Measurements from ENCODE around the gene IAH1.

Gene IAH1

GRCh38 chr2:9474361-9475057, at the start of gene IAH1:
Gene IAH1 (plus strand): TSS chr2:9474551. CDS start chr2:9474567, 16 bp downstream.
- H3K36me3 ChIP-seq (ENCODE audit: control insufficient read depth, low read length) = peaks cover 75% of the 10 kb centered on the region

GRCh38 chr2:9428965-9429577, 45.3 kb upstream of the IAH1 start:
- Histone ChIP-seq H3K79me2 (ENCODE audit: control insufficient read depth, low read length) (peaks cover 38% of the 10 kb centered on the region), H3K9me3 (ENCODE audit: control insufficient read depth, insufficient read depth, low read length) (no peaks in the 10 kb centered on the region), H3F3A (ENCODE audit: control insufficient read depth, insufficient read depth) (no peaks in the 10 kb centered on the region), H3K9me2 (replicated peaks; ENCODE audit: control insufficient read depth, low read length) (no peaks in the 10 kb centered on the region), H3K4me2 (ENCODE audit: low read length) (no peak overlapping the region), H3K4me1 (ENCODE audit: control insufficient read depth, low read length) (peaks cover 24% of the 10 kb centered on the region), H4K20me1 (ENCODE audit: control insufficient read depth, insufficient read depth, low read depth, low read length) (peaks cover 7% of the 10 kb centered on the region; the same call in 1 of the 2 replicates), H3K4me3 (ENCODE audit: low read length) (no peak overlapping the region), H3K27ac (ENCODE audit: low read depth, low read length) (no peak overlapping the region), H3K27me3 (ENCODE audit: control insufficient read depth, low read length) (no peaks in the 10 kb centered on the region), H3K36me3 (ENCODE audit: control insufficient read depth, low read length) (peaks cover 84% of the 10 kb centered on the region)
- no peak for TF ChIP-seq CTCF (IDR thresholded peaks at IDR 0.05; ENCODE audit: low read depth, low read length, poor library complexity, severe bottlenecking)
- TF ChIP-seq EZH2phosphoT487 (IDR thresholded peaks at IDR 0.05; ENCODE audit: borderline replicate concordance, low read length) = no peak

More at GRCh38 chr2:9474361-9475057, at the start of gene IAH1:
- H3K4me2 ChIP-seq (ENCODE audit: low read length) = peak within 1 kb of the TSS; percentile 95
- H3F3A ChIP-seq (ENCODE audit: control insufficient read depth, insufficient read depth) = peaks cover 28% of the 10 kb centered on the region
- H3K4me3 ChIP-seq (ENCODE audit: low read length) = peak within 1 kb of the TSS; percentile 97
- H3K79me2 ChIP-seq (ENCODE audit: control insufficient read depth, low read length) = peaks cover 58% of the 10 kb centered on the region
- H3K9me2 ChIP-seq (replicated peaks; ENCODE audit: control insufficient read depth, low read length) = no peaks in the 10 kb centered on the region
- peaks cover 68% of the 10 kb centered on the region for H3K4me1 ChIP-seq (ENCODE audit: control insufficient read depth, low read length)
- H3K9me3 ChIP-seq (ENCODE audit: control insufficient read depth, insufficient read depth, low read length) = no peaks in the 10 kb centered on the region
- no peaks in the 10 kb centered on the region for H3K27me3 ChIP-seq (ENCODE audit: control insufficient read depth, low read length)
- no peaks in the 10 kb centered on the region for H4K20me1 ChIP-seq (ENCODE audit: control insufficient read depth, insufficient read depth, low read depth, low read length)
- H3K27ac ChIP-seq (ENCODE audit: low read depth, low read length) = peak within 1 kb of the TSS; percentile 64
- no peak for TF ChIP-seq EZH2phosphoT487 (IDR thresholded peaks at IDR 0.05; ENCODE audit: borderline replicate concordance, low read length)
- TF ChIP-seq CTCF (IDR thresholded peaks at IDR 0.05; ENCODE audit: low read depth, low read length, poor library complexity, severe bottlenecking) = no peak

GRCh38 chr2:9430316-9431293, 43.7 kb upstream of the IAH1 start:
- H3K36me3 ChIP-seq (ENCODE audit: control insufficient read depth, low read length) = peaks cover 85% of the 10 kb centered on the region
- H3K27me3 ChIP-seq (ENCODE audit: control insufficient read depth, low read length) = no peaks in the 10 kb centered on the region

More at GRCh38 chr2:9430316-9431293, 43.7 kb upstream of the IAH1 start:
- Histone ChIP-seq H3K9me2 (replicated peaks; ENCODE audit: control insufficient read depth, low read length) (no peaks in the 10 kb centered on the region), H3K27ac (ENCODE audit: low read depth, low read length) (no peak overlapping the region), H3K4me1 (ENCODE audit: control insufficient read depth, low read length) (peaks cover 9% of the 10 kb centered on the region), H3K4me3 (ENCODE audit: low read length) (no peak overlapping the region), H3K9me3 (ENCODE audit: control insufficient read depth, insufficient read depth, low read length) (no peaks in the 10 kb centered on the region), H3F3A (ENCODE audit: control insufficient read depth, insufficient read depth) (no peaks in the 10 kb centered on the region), H3K79me2 (ENCODE audit: control insufficient read depth, low read length) (peaks cover 23% of the 10 kb centered on the region), H4K20me1 (ENCODE audit: control insufficient read depth, insufficient read depth, low read depth, low read length) (no peaks in the 10 kb centered on the region), H3K4me2 (ENCODE audit: low read length) (no peak overlapping the region)
- TF ChIP-seq EZH2phosphoT487 (IDR thresholded peaks at IDR 0.05; ENCODE audit: borderline replicate concordance, low read length) (no peak), CTCF (IDR thresholded peaks at IDR 0.05; ENCODE audit: low read depth, low read length, poor library complexity, severe bottlenecking) (no peak)
